Spleen (tissue), 7 donors: Measurements from ENCODE around the gene ARL15.

Experiments
- POLR2A ChIP-seq, 3 donors: fragments of 450-650 bp; IDR thresholded peaks; one replicate each; pipeline ENCODE4 v1.5.1; 2017; ENCODE audit warnings: antibody characterized with exemption in 3 of 3, mild to moderate bottlenecking in 1 of 3
- POLR2AphosphoS5 ChIP-seq, 3 donors: sonication (generic); formaldehyde crosslinking; IDR thresholded peaks; one replicate each; pipeline ENCODE4 v1.5.1; 2017; ENCODE audit warnings: antibody characterized with exemption in 3 of 3
- TF ChIP-seq, protein P1 (sequence below), 11 experiments: fragments of 200-600 bp in 7 of 11; fragments of 450-650 bp in 4 of 11; sonication (generic) in 4 of 11; IDR thresholded peaks in 8 of 11; conservative IDR thresholded peaks in 3 of 11; 1 replicate in 7 of 11; 2 replicates in 4 of 11; pipeline versions ENCODE4 v1.4.0 to v1.8.0; 2016 to 2021; ENCODE audit warnings: antibody characterized with exemption in 11 of 11, inconsistent platforms in 4 of 11, mild to moderate bottlenecking in 1 of 11
- donor health status: DM: no; HTN: no; CAD: no; lungs with moderate emphysema.
- donor health status: DM: no; HTN: no; CAD: no.
- donor health status: DM: no; HTN: no; CAD: no.

DNA sequence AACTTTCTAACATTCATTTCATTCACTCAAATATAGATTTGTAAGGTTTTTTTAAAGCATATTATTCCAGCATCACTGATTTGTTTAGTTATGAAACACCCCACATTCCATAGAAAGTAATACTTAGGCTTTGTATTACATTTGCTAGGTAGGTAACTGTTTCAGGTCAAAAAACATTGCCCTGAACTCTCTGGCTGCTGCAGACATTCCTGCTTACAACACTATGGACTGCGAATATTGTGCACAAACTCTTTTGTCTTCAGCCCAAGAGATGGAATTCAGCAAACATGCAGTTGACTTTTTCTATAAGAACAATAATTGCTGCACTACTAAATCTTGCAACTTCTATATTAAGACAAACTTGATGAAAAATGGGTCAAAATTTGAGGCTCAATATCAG is 301.0 kb downstream of the ARL15 start:
- TF ChIP-seq POLR2A (IDR thresholded peaks at IDR 0.05) (no peak), POLR2AphosphoS5 (IDR thresholded peaks at IDR 0.05) (no peak)
- TF ChIP-seq, protein P1, sequence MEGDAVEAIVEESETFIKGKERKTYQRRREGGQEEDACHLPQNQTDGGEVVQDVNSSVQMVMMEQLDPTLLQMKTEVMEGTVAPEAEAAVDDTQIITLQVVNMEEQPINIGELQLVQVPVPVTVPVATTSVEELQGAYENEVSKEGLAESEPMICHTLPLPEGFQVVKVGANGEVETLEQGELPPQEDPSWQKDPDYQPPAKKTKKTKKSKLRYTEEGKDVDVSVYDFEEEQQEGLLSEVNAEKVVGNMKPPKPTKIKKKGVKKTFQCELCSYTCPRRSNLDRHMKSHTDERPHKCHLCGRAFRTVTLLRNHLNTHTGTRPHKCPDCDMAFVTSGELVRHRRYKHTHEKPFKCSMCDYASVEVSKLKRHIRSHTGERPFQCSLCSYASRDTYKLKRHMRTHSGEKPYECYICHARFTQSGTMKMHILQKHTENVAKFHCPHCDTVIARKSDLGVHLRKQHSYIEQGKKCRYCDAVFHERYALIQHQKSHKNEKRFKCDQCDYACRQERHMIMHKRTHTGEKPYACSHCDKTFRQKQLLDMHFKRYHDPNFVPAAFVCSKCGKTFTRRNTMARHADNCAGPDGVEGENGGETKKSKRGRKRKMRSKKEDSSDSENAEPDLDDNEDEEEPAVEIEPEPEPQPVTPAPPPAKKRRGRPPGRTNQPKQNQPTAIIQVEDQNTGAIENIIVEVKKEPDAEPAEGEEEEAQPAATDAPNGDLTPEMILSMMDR (IDR thresholded peaks at IDR 0.05 in 8 of 11, conservative IDR thresholded peaks at IDR 0.05 in 3 of 11): no peak
